ENCODE data around the gene MCOLN3.

MCOLN3 gene, protein sequence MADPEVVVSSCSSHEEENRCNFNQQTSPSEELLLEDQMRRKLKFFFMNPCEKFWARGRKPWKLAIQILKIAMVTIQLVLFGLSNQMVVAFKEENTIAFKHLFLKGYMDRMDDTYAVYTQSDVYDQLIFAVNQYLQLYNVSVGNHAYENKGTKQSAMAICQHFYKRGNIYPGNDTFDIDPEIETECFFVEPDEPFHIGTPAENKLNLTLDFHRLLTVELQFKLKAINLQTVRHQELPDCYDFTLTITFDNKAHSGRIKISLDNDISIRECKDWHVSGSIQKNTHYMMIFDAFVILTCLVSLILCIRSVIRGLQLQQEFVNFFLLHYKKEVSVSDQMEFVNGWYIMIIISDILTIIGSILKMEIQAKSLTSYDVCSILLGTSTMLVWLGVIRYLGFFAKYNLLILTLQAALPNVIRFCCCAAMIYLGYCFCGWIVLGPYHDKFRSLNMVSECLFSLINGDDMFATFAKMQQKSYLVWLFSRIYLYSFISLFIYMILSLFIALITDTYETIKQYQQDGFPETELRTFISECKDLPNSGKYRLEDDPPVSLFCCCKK

DNA sequence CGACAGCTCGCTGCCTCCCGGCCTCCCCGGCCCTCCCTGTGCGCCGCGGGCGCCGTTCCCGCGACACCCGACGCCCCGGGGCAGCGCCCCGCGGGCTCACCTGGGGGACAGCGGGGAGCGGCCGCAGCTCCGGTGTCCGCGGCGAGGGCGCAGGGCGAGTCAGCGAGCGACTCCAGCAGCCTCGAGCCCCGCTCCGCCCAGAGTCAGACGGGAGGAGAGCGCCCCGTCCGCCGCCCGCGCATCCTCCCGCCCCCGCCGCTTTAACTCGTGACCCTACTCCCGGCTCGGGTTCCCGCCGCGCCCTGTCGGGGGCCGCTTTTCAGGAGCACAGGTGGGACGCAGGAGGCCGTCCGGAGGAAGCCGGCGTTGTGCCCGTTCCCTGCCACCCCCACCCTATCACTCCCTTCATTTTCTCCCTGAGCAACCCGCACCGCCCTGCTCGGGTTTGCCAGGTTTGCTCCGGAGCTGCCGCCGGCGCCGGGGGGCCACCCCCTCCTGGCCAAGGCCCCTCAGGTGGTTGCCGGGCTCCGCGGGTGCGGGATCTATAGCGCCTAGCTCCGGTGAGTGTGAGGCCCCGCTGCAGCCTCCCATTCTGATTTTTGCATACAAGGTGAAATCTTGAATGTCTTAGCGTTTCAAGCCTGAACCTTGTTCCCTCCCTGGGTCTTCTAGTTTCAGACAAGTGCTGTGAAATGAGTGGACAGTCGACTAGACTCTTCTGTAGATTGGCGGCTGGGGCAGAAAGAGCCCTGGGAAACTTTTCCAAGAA, at the start of gene MCOLN3:
TSS of gene MCOLN3 (minus strand) at position 205 of the 769 bp plus-strand sequence. CDS start 3,140 bp downstream, outside the sequence.
- no peak for DNase-seq (ENCODE audit: low read depth in 2 of 2)

DNA sequence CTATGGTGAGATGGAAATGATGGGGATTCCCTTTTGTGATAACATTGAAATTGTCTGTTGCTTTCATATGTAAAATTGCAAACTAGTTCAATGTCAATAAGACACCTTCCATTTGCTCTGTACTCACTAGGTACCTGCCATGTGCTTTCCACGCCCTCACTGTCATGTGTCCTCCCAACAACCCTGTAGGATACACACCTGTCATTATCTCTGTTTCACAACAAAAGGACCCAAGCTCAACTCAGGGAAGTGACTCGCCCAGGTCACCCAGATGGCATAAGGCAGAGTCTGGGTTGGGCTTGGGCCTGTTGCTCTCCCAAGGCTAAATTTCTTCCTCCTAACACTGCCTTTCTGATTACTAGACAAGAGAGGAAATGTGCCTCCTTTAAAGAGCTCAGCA, 45.3 kb upstream of the MCOLN3 start:
- no peak for DNase-seq (ENCODE audit: low read depth in 2 of 2)

DNA sequence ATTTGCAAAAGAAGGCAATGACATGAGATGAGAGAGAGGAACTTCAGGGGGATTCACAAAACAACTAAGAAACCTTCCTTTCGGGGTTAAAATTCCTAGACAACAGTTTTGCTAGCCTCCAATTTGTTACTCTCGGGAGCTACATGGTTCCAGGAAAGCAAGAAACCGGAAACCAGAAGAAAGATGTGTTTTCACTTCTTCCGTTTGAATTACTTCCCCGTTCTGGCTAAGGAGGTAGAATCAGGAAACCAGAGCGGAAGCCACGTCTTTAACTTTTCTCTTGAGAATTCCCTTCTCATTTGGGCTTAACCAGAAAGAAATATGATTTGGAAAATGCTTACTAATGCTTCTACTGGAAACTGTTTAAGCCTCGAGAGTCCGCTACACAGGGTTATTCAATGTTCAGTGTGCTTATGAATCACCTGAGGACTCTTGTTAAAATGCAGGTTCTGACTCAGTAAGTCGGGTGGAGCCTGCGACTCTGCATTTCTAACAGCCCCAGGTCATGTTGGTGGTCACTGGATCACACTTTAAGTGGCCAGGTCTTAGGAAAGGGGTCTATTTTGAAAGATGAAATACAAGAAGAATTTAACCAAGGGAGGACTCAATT, 43.5 kb upstream of the MCOLN3 start:
- DNase-seq (ENCODE audit: low read depth in 2 of 2), result no peak

DNA sequence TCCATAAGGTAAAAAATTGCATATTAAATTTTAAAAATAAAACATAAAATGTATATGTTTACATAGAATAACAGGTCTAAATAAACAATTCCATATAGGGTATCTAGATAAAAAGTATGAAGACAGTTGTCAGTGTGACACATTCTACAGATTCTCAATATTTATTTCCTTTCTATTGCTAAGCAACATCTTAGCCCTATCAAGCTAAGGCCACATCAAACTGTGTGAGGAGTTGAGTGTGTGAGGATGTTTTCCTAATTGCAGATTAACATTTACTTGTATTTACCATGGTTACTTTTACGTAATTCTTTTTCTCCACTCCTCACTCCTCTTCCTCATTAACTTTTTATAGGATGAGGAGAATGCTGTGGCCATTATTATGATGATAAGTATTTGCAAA, 41.9 kb upstream of the MCOLN3 start:
- DNase-seq (ENCODE audit: low read depth in 2 of 2), result no peak

DNA sequence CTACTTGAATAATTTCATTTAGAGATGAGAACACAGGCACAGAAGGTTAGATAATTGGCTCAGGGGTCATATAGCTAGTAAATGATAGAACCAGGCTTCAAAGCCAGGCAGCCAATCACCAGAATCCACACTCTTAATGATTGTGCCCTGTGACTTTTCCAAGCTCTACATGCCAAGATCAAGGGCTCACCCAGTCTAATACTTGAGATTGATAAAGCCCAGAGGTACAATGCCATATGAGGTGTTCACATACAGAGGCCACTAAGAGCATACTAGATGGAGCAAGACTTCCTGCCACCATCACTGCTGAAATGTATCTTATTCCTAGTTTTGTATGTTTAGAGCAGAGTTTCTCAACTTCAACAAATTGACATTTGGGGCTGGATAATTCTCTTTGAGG, 40.9 kb upstream of the MCOLN3 start:
- no peak for DNase-seq (ENCODE audit: low read depth in 2 of 2)

DNA sequence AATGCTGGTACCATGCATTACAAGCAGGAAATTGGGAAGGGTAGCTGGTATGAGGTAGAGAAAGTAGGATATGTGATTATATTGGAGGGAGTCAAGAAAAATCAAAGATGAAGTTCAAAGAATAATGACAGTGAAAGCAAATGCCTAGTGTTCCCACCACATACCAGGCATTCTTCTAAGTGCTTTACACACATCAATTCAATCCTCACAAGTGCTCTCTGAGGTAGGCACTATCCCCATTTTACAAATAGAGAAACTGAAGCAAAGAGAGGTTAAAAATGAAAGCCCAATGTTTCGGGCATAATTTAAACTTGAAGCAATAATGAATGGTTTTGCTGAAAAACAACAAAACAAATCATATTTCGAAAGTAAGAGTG, 40.1 kb upstream of the MCOLN3 start:
- no peak for DNase-seq (ENCODE audit: low read depth in 2 of 2)

DNA sequence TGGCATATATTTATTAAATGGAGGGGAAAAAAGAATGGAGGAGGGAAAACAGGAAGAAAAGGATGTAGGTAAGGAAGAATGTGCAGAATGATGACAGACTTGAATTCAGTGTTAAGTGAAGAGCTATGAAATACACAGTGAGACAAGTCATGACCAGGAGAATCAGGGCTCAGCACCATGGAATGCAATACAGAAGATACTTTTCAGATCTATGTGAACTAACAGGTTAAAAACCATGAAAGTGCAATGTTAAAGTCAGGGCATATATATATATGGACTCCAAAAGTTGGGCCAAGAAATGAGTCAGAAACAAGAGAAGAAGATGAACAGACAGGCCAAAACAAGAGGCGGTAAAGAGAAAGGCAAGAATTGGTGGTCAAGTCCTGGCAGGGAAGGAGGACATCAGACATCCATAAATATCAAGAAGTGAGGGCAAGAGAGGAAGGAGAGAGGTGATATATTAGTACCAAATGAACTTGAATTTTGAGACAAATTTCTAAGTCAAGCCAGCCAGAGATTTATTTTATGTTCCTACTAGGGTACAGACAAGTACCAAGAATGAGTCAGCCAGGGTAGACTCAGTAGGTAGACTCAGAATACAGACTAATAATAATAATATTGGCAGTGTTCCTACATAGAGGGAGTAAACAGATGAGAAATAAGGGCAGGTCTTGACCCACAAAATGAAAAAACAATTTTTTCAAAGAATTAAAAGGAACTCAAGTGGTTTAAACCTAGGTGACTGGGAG, 39.5 kb upstream of the MCOLN3 start:
- no peak for DNase-seq (ENCODE audit: low read depth in 2 of 2)

DNA sequence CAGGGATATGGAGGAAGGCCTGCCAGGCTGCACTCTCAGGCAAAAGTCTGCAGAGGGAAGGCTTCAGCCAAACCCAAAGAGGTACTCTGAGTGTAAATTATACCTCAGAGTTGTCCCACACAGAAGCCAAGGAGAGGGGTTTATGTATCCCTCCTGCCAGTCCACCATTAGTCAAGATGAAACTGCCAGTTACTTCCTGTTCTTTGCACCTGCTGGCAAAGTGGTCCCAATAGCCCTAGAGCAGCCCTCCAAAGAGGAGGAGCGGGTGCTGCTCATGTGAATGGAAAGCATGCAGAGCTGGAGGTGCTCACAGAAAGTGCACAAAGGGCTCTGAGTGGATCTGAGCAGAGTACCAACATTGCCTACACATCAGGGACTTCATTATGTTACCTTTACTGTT, 37.1 kb upstream of the MCOLN3 start:
- no peak for DNase-seq (ENCODE audit: low read depth in 2 of 2)

DNA sequence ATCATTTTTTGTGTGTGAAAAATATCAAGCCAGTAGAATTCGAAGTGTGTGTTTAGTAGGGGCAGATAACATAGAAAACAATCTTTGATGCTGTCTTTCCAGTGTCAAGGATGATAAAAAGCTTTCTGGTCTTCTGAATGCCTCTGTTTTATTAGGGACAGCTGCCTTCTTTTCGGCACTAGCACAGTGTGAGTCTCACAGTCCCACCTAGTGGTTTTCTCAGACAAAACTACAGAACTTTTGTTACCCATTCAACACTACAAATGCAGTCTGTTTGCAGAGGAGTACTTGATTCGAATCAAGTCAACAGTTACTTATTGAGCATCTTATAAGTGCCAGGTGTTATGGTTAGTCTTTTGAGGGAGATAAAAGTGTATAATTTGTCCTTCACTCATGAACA, 30.6 kb upstream of the MCOLN3 start:
- DNase-seq (ENCODE audit: low read depth in 2 of 2), result no peak

DNA sequence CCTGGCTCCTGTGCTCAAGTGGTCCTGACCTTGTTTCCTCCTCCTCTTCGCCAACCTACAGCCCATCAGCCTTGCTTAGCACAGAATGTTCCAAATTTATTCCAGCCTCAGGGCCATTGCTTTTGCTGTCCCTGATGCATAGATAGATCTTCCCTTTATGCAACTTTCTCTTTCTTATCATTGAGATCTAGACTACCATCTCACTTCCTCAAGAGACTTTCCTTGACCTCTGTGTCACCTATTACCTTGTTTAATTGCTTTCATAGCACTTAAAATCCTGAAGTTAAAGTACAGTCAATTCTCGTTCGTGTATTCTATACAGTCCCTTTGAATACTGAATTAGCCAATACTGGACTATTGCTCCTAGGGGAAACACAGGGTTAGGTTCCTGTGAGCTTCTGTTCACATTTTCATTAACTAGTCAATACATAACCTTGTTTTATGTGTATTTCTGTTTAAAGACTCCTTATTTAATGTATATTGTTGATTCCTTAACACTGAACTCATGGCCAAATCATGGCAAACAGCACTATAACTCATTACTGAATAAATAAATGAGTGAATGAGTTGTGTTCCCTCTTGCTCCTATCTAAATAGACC, 26.2 kb upstream of the MCOLN3 start:
- no peak for DNase-seq (ENCODE audit: low read depth in 2 of 2)

DNA sequence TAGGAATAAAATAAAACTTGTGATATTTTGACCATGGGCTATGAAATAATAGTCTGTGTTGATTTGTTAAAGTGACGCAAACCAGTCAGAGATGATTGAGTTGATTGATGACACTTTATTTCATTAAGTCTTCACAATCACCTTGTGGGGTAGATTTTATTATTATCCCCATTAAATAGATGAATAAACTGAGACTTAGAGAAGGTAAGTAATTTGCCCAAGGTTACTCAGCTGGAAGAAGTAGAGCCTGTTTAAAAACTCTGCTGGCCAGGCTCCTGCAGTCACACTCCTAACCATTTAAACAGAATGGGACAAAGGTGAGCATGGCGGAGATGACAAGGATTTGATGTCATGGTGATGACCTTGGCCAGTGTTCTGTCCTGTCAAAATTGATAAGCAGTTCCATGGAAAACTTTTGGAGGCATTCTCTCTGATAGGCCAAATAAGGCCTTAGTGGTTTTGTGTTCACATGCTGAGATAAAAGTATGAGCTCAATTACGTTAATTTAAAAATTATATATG, 22.7 kb upstream of the MCOLN3 start:
- DNase-seq (ENCODE audit: low read depth in 2 of 2), result no peak

DNA sequence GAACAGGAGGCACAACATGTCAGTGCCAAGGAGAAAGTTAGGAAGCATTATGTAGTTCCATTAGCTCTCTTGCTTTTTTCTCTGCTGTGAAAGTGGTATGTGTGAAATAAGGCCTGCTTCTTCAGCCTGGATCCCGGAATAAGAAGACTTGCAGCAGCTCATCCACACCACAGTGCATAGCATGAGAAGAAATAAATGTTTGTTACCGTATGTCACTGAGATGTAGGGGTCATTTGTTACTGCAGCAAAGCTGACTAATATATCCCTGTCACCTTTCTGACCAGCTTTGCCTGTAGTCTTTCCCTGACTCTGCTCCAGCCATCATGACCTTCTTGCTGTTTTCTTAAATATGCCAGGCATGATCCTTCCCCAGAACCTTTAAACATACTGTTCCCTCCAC, 20.5 kb upstream of the MCOLN3 start:
- DNase-seq (ENCODE audit: low read depth in 2 of 2), result no peak

DNA sequence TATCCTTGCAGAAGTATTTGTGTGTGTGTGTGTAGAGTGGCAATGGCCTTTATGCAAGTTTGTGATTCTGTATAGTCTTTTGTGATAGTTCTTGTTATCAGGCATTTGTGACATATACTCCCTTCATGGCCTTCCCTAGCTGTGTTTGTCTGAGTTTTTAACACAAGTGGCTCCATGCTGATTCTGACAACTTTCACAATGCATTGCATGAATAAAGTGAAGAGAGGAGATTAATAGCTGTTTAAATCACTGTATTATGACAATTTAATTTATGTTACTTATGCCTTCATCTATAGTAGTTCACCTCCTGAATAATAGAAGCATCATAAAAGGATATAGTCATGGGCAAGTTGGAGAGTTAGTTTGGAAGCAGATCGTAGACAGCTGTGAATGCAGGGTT, 17.2 kb upstream of the MCOLN3 start:
- no peak for DNase-seq (ENCODE audit: low read depth in 2 of 2)

DNA sequence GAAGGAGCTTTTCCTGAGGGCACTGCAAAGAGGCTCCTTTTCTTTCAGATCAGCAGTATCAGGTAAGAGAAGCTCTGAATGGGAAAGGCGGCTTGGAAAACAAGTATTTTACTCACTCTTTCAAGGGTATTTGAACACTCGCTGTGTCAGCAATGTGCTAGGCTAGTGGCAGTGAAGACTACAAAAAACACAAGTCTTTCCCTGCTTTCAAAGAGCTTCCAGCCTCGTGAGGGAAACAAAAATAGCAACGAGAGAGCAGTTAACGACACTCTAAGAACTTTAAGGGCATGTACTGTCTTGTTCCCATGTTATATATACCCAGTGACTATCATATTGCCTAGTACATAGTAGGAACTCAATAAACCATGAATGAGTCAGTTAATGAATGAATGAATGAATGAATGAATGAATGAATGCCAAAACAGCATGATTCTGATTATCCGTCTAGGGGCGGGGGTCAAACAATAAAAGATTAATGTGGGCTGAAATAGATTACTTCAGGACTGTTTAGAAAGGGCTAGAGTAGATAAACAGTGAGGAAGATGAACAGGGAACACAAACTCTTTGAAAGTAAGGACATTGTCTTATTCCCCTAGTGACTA, 14.2 kb upstream of the MCOLN3 start:
- DNase-seq (ENCODE audit: low read depth in 2 of 2), result no peak

DNA sequence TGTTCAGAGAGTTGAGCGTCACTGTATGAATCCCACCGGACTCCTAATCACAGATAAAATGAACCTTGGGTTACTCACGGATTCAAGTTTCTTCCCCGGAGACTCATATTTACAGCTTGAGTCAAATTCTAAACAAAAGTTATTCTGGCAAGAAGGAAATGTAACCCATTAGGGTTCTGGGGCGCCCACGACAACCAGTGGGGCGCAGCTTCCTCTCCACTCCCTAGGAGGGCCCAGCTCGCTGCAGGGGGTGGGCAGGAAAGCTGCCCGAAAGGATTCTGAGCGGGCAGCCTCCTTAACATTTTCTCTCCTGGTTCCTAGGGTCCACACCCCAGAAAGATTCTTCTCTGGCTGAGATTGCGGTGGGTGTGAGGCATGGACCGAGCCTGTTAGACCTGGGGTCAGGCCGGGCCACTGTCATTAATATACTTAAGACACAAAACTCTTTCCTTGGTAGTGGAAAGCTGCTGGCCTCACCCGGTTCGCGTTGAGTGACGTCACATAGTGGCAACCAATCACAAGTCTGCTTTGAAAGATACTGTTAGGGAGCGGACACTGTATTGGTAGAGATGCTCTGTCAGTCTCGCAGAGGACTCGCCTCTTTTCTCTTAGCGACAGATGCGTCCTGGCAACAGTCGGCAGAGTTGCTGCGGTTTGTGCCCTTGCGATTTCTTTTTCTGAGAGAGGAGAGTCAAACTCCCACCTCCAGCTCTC, 13.6 kb upstream of the MCOLN3 start:
- peak; percentile 97 for DNase-seq (ENCODE audit: low read depth in 2 of 2)

DNA sequence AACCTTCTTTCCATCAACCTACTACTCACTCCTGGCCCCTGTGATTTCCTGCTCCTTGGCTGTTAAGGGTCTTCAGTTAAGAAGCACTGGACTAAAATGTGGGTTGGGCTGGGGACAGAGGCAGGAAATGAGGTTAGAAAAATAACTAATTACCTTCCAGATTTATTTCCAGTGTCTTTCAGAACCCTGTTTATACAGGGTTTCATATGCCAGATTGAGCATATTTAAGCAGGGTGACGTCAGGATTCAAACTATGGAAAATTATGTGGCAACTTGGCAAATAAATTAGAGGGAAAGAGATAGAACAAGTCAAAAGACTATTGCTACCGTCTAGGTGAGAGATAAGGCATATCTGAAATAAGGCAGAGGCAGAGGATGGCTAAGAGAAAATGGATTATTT, 11.7 kb upstream of the MCOLN3 start:
- DNase-seq (ENCODE audit: low read depth in 2 of 2), result no peak

DNA sequence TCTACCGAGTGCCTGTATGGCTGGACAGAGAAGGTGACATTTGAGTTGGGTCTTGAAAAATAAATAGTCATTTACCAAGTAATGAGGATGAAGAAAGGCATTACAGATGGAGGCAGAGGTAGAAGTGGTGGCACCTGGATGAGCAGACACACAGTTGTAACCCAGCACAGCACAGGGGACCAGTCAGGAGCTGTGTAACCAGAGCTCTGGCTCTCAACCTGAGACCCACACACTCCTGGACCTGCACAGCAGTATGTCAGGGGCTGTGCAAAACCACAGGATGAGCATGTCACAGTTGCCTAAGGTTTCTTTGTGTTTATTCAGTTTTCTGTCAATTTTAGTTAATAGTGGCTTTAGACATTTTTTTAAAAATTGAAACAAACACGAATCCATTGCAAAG, 11.3 kb upstream of the MCOLN3 start:
- DNase-seq (ENCODE audit: low read depth in 2 of 2), result no peak

DNA sequence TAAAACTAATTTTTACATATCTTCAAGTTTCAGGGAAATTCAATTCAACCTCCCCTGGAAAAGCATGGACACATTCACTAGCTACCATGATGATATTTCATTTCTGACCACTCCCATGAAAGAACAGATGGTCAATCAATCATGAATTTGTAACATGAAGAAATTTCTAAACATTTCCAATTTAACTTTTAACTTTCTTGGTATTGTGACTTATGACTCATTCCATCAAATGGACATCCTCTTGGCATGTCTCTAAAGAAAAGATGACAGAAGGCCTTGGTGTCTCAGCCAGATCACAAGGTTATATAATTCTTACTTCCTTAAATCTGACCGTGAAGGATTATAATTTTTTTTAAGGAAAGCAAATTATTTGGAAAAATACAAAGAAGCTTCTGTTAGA, 10.5 kb upstream of the MCOLN3 start:
- DNase-seq (ENCODE audit: low read depth in 2 of 2), result no peak

DNA sequence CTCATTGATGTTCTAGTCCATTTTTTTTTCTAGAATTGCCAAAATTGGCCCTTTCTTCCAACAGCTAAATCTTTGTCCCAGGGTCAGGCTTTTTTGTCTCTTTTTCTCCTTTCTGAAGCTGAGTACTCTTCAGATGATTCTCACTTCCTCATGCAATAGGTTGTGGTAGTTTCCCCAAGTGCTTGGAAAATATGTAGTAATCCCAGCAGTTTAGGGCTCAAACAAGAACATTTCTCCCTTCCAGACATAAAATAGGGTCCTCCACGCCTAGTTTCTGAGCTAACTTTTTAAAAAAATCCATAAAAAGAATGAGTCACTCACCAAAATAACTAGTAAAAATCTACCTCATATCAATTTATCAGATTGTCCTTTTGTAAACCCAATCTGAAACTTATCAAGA, 10.0 kb upstream of the MCOLN3 start:
- DNase-seq (ENCODE audit: low read depth in 2 of 2), result no peak

DNA sequence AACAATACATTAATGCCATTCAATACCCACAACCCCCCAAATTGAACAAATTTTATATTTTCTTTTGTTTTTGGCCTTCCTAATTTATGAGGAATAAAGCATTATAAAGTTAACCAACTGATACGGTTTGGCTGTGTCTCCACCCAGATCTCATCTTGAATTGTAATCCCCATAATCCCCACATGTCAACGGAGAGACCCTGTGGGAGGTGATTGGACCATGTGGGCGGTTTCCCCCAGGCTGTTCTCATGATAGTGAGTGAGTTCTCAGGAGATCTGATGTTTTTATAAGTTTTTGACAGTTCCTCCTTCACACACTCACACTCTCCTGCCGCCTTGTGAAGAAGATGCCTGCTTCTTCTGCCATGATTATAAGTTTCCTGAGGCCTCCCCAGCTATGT, 6.4 kb upstream of the MCOLN3 start:
- DNase-seq (ENCODE audit: low read depth in 2 of 2), result no peak

Measured in fibroblast of skin of left quadriceps (primary cell).